BE2C (cell line): Measurements from ENCODE around the gene JSRP1.

ENCODE experiments used
- DNase-seq: peaks from one replicate; pipeline ENCODE4 v3.0.0-alpha.2; 2020
- H3K27me3 ChIP-seq: fragments of 250-450 bp; sonication (Bioruptor Pico); 2 replicates; pipeline ENCODE4 v1.5.1; 2020; ENCODE audit warnings: mild to moderate bottlenecking
- H3K36me3 ChIP-seq: fragments of 250-450 bp; sonication (Bioruptor Pico); 2 replicates; pipeline ENCODE4 v1.5.1; 2020; ENCODE audit warnings: mild to moderate bottlenecking
- H3K4me1 ChIP-seq: fragments of 250-450 bp; sonication (Bioruptor Pico); 2 replicates; pipeline ENCODE4 v1.5.1; 2020
- H3K4me3 ChIP-seq: 2 replicates; pipeline ENCODE4 v1.5.1; 2011; ENCODE audit warnings: low read depth, low read length
- H3K9me3 ChIP-seq: fragments of 250-450 bp; sonication (Bioruptor Pico); 2 replicates; pipeline ENCODE4 v1.5.1; 2020
- TF ChIP-seq, protein P1 (sequence below): IDR thresholded peaks from 2 replicates; pipeline ENCODE4 v1.5.1; 2012; ENCODE audit warnings: mild to moderate bottlenecking, low read depth, low read length

JSRP1 gene

DNA sequence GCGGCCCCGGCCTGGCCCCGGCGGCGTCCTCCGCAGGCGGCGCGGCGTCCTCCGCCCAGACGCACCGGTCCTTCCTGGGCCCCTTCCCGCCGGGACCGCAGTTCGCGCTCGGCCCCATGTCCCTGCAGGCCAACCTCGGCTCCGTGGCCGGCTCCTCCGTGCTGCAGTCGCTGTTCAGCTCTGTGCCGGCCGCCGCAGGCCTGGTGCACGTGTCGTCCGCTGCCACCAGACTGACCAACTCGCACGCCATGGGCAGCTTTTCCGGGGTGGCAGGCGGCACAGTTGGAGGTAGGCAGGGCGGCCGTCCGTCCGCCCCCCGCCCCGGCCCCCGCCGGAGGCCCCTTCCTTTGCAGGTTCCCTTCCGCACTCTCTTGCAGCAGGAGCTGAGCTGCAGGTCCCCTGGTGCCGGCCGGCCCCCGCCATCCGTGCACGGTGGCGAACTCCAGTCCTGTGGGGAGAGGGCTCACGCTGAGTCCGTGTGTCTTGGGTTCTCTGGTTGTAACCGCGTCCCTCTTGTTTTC lies 29.3 kb downstream of the JSRP1 start:
- no peak overlapping the region for H3K4me3 ChIP-seq
- H3K27me3 ChIP-seq, result no peaks in the 10 kb centered on the region
- peaks cover 3% of the 10 kb centered on the region; the same call in 1 of the 2 replicates for H3K4me1 ChIP-seq
- peaks cover 82% of the 10 kb centered on the region for H3K36me3 ChIP-seq
- no peaks in the 10 kb centered on the region for H3K9me3 ChIP-seq
- no peak for DNase-seq
- TF ChIP-seq, protein P1, sequence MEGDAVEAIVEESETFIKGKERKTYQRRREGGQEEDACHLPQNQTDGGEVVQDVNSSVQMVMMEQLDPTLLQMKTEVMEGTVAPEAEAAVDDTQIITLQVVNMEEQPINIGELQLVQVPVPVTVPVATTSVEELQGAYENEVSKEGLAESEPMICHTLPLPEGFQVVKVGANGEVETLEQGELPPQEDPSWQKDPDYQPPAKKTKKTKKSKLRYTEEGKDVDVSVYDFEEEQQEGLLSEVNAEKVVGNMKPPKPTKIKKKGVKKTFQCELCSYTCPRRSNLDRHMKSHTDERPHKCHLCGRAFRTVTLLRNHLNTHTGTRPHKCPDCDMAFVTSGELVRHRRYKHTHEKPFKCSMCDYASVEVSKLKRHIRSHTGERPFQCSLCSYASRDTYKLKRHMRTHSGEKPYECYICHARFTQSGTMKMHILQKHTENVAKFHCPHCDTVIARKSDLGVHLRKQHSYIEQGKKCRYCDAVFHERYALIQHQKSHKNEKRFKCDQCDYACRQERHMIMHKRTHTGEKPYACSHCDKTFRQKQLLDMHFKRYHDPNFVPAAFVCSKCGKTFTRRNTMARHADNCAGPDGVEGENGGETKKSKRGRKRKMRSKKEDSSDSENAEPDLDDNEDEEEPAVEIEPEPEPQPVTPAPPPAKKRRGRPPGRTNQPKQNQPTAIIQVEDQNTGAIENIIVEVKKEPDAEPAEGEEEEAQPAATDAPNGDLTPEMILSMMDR, result no peak

DNA sequence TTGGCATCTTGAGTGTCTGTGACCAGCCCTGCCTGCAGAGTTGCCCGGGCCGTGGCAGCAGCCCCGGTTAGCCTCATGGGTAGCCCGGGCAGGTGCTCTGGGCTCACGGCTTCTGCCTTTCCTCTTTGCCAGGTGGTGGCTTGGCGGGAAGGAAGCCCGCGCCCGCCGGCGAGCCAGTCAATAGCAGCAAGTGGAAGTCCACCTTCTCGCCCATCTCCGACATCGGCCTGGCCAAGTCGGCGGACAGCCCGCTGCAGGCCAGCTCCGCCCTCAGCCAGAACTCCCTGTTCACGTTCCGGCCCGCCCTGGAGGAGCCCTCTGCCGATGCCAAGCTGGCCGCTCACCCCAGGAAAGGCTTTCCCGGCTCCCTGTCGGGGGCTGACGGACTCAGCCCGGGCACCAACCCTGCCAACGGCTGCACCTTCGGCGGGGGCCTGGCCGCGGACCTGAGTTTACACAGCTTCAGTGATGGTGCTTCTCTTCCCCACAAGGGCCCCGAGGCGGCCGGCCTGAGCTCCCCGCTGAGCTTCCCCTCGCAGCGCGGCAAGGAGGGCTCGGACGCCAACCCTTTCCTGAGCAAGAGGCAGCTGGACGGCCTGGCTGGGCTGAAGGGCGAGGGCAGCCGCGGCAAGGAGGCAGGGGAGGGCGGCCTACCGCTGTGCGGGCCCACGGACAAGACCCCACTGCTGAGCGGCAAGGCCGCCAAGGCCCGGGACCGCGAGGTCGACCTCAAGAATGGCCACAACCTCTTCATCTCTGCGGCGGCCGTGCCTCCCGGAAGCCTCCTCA lies 30.0 kb downstream of the JSRP1 start:
- peaks cover 5% of the 10 kb centered on the region for H3K4me1 ChIP-seq
- DNase-seq, result no peak
- H3K36me3 ChIP-seq, result peaks cover 84% of the 10 kb centered on the region
- H3K9me3 ChIP-seq, result no peaks in the 10 kb centered on the region
- no peaks in the 10 kb centered on the region for H3K27me3 ChIP-seq
- no peak overlapping the region for H3K4me3 ChIP-seq
- TF ChIP-seq, protein P1, result no peak

DNA sequence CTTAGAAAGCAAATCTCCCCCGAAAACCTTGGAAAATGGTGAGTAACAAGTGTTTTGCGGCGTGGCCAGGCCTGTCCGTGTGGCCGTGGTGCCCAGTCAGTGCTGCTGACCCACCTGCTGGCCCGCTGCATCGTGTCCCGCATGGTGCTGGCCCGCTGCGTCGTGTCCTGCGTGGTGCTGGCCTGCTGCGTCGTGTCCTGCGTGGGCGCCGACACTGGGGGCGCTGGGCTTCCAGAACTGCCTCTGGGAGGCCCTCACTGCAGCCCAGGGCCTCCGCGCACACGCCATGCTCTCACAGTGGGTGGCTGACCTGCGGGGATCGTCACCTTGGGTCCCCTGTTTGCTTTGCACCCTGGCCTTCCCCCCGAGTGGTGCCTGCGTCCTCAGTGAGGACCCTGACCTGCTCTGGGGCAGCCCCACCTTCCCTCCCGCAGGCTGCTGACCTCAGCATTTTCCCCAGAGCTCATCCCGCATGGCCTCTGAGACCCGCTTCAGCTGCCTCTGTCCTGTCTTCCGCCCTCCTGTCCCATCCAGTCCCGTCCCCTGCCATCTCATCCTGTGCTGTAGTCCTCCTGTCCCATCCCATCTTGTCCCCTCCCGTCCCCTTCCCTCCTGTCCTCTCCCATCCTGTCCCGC lies 30.7 kb downstream of the JSRP1 start:
- DNase-seq, result no peak
- Histone ChIP-seq H3K9me3 (no peaks in the 10 kb centered on the region), H3K4me3 (no peak overlapping the region), H3K4me1 (peaks cover 12% of the 10 kb centered on the region), H3K36me3 (peaks cover 84% of the 10 kb centered on the region), H3K27me3 (no peaks in the 10 kb centered on the region)
- TF ChIP-seq, protein P1, result no peak

DNA sequence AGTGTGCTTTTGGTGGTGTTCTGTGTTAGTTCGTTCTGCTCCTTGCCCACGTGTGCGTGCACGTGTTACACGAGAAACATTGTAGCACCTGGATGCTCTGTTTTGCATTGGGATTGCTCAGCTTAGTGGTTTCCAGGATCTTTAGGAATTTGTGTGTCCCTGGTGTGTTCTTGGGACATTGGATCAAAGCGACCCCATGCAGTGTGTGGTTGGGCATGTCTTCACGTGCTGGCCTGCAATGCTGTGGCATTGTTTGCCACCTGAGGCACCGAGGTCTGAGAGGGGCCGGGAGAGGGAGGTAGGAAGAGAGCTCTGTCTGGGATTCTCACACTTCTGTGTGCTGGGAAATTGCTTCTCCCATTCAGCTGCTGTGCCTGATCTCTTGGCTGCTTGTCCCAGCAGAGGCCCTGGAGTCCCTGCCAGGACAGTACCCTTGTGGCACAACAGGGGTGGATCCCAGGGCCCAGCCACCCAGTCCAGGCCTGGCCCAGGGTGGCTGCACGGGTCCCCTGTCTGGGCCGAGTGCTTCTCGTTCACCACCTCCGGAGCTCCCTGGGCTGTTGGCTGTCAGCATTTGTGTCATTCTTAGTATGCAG lies 31.4 kb downstream of the JSRP1 start:
- H3K9me3 ChIP-seq, result no peaks in the 10 kb centered on the region
- peaks cover 84% of the 10 kb centered on the region for H3K36me3 ChIP-seq
- H3K27me3 ChIP-seq, result no peaks in the 10 kb centered on the region
- no peak overlapping the region for H3K4me3 ChIP-seq
- no peak for DNase-seq
- TF ChIP-seq, protein P1, result no peak
- H3K4me1 ChIP-seq, result peaks cover 14% of the 10 kb centered on the region

DNA sequence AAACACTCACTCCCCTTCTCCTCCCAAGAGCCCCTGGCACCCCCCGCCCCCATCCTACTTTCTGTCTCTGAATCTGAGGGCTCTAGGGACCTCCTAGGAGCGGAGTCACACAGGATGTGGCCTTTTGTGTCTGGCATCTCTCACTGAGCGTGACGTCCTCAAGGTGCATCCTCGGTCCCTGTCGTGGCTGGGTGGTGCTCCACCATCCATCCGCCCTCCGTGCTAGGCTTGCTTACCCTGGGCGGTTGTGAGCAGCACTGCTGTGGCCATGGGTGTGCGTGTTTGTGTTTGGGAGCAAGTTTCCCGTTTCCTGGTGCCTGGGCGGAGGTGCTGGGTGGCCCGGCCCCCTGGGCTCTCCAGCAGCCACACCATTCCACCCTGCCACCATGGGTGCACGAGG lies 32.3 kb downstream of the JSRP1 start:
- DNase-seq, result no peak
- Histone ChIP-seq H3K9me3 (no peaks in the 10 kb centered on the region), H3K4me3 (no peak overlapping the region), H3K4me1 (peaks cover 14% of the 10 kb centered on the region), H3K27me3 (no peaks in the 10 kb centered on the region), H3K36me3 (peaks cover 84% of the 10 kb centered on the region)
- TF ChIP-seq, protein P1, result no peak
